GM19193 (cell line): ENCODE results near the gene FGD6.

ENCODE experiments used
- POLR2A ChIP-seq: IDR thresholded peaks from 4 replicates; pipeline ENCODE4 v1.6.1; 2011; ENCODE audit not compliant: insufficient read depth, insufficient read length; ENCODE audit errors: extremely low read depth

Gene FGD6

GRCh38 chr12:95130096-95130495, 87.2 kb downstream of the FGD6 start:
- no peak for TF ChIP-seq POLR2A

- TF ChIP-seq POLR2A: no peak
Observed at GRCh38 chr12:95129115-95129514, 88.2 kb downstream of the FGD6 start.

- no peak for TF ChIP-seq POLR2A
Observed at GRCh38 chr12:95126736-95127135, 90.5 kb downstream of the FGD6 start.

GRCh38 chr12:95126076-95126475, 91.2 kb downstream of the FGD6 start:
- no peak for TF ChIP-seq POLR2A

GRCh38 chr12:95124106-95124505, 93.2 kb downstream of the FGD6 start:
- no peak for TF ChIP-seq POLR2A

GRCh38 chr12:95118788-95119179, 98.5 kb downstream of the FGD6 start:
- TF ChIP-seq POLR2A: no peak

GRCh38 chr12:95118138-95118787, 99.0 kb downstream of the FGD6 start:
- no peak for TF ChIP-seq POLR2A

- no peak for TF ChIP-seq POLR2A
Observed at GRCh38 chr12:95117178-95117599, 100.1 kb downstream of the FGD6 start.

GRCh38 chr12:95116773-95117172, 100.5 kb downstream of the FGD6 start:
- no peak for TF ChIP-seq POLR2A

- no peak for TF ChIP-seq POLR2A
Observed at GRCh38 chr12:95116341-95116740, 100.9 kb downstream of the FGD6 start.

GRCh38 chr12:95115641-95116040, 101.6 kb downstream of the FGD6 start:
- TF ChIP-seq POLR2A: no peak

- TF ChIP-seq POLR2A: no peak
Observed at GRCh38 chr12:95114766-95115405, 102.4 kb downstream of the FGD6 start.

GRCh38 chr12:95107362-95107761, 109.9 kb downstream of the FGD6 start:
- TF ChIP-seq POLR2A: no peak

- TF ChIP-seq POLR2A: no peak
Observed at GRCh38 chr12:95105540-95105939, 111.7 kb downstream of the FGD6 start.

- TF ChIP-seq POLR2A: no peak
Observed at GRCh38 chr12:95104919-95105452, 112.3 kb downstream of the FGD6 start.

GRCh38 chr12:95102916-95103671, 114.2 kb downstream of the FGD6 start:
- no peak for TF ChIP-seq POLR2A
